Calu3 (cell line): ENCODE results near the gene TUNAR. TPM values are rescaled to one million over a fixed set of nuclear protein-coding genes. Genes with fewer than 3 reads are reported as not detected.

Experiments used
- BruUV-seq: library from RNA; stranded (reverse); fragments of 400-500 nt; replicated peaks from 2 replicates; lab custom pipeline; 2021; lab: Mats Ljungman, UMichigan
- CTCF ChIA-PET: fragments of 300-600 bp; sonication (Branson Sonifier 250); formaldehyde crosslinking; loops from one replicate; lab custom pipeline; 2022; ENCODE audit warnings: antibody characterized with exemption; lab: Charles Lee
- DNase-seq: peaks from one replicate; pipeline ENCODE4 v3.0.0; 2022
- H3K27ac Mint-ChIP-seq: one replicate; pipeline ENCODE4 v1.8.0; 2022; ENCODE audit warnings: mixed read lengths; ENCODE audit not compliant: unreplicated experiment
- H3K27me3 Mint-ChIP-seq: one replicate; pipeline ENCODE4 v1.8.0; 2022; ENCODE audit warnings: mixed read lengths; ENCODE audit not compliant: unreplicated experiment
- H3K36me3 Mint-ChIP-seq: one replicate; pipeline ENCODE4 v1.8.0; 2022; ENCODE audit warnings: mild to moderate bottlenecking, moderate library complexity, mixed read lengths; ENCODE audit not compliant: insufficient read depth, unreplicated experiment
- H3K4me1 Mint-ChIP-seq: one replicate; pipeline ENCODE4 v1.8.0; 2022; ENCODE audit warnings: mild to moderate bottlenecking, low read depth, mixed read lengths; ENCODE audit not compliant: unreplicated experiment
- H3K4me3 Mint-ChIP-seq: one replicate; pipeline ENCODE4 v1.8.0; 2022; ENCODE audit warnings: mild to moderate bottlenecking, low read depth, moderate library complexity, mixed read lengths; ENCODE audit not compliant: unreplicated experiment
- H3K9me3 Mint-ChIP-seq: one replicate; pipeline ENCODE4 v1.8.0; 2022; ENCODE audit warnings: low read depth, mixed read lengths; ENCODE audit not compliant: unreplicated experiment
- intact Hi-C: fragments of 100-400 bp; cut with micrococcal nuclease; formaldehyde crosslinking; loops from one replicate; pipeline ENCODE4 v1.10.0; 2022; ENCODE audit not compliant: unreplicated experiment
- total RNA-seq: library from RNA; stranded (reverse); gene quantifications from 2 replicates; pipeline ENCODE4 v1.2.3, GENCODE V29; 2022
- TF ChIP-seq, protein P1 (sequence below): fragments of 200-600 bp; IDR thresholded peaks from one replicate; pipeline ENCODE4 v1.8.0; 2022; ENCODE audit warnings: antibody characterized with exemption; ENCODE audit not compliant: unreplicated experiment

The TUNAR gene
- total RNA-seq, 1 experiment from 2014 or later: not detected

DNA sequence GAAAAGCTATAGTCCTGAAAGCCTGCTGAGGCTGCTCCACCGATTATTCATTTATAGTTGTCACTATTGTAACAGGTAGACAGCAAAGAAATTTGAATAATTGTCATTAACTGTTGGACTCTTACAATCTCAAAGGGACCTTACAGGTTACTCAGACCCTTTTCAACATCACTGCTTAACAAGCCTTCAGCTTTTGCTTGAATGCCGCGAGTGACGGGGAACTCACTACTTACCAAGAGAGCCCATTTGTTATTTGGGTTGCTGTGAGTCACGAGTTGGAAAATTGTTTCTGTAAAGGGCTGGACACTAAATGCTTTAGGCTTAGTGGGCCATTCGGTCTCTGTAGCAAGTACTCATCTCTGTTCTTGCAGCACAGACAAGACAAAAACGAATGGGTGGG lies 5.9 kb upstream of the TUNAR start:
- BruUV-seq: no TSS peak
- Mint-ChIP-seq H3K27me3 (peaks cover 89% of the 10 kb centered on the region), H3K27ac (no peak overlapping the region), H3K4me3 (no peak overlapping the region), H3K4me1 (no peaks in the 10 kb centered on the region), H3K9me3 (no peaks in the 10 kb centered on the region), H3K36me3 (no peaks in the 10 kb centered on the region)
- CTCF ChIA-PET: no interaction called here
- TF ChIP-seq, protein P1, sequence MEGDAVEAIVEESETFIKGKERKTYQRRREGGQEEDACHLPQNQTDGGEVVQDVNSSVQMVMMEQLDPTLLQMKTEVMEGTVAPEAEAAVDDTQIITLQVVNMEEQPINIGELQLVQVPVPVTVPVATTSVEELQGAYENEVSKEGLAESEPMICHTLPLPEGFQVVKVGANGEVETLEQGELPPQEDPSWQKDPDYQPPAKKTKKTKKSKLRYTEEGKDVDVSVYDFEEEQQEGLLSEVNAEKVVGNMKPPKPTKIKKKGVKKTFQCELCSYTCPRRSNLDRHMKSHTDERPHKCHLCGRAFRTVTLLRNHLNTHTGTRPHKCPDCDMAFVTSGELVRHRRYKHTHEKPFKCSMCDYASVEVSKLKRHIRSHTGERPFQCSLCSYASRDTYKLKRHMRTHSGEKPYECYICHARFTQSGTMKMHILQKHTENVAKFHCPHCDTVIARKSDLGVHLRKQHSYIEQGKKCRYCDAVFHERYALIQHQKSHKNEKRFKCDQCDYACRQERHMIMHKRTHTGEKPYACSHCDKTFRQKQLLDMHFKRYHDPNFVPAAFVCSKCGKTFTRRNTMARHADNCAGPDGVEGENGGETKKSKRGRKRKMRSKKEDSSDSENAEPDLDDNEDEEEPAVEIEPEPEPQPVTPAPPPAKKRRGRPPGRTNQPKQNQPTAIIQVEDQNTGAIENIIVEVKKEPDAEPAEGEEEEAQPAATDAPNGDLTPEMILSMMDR: no peak
- no peak for DNase-seq
- intact Hi-C loops: no loop called here

GRCh38 chr14:95871531-95871930 lies 5.1 kb upstream of the TUNAR start:
- H3K36me3 Mint-ChIP-seq: no peaks in the 10 kb centered on the region
- CTCF ChIA-PET: no interaction called here
- no peak overlapping the region for H3K27ac Mint-ChIP-seq
- peaks cover 87% of the 10 kb centered on the region for H3K27me3 Mint-ChIP-seq
- TF ChIP-seq, protein P1: no peak
- no peaks in the 10 kb centered on the region for H3K4me1 Mint-ChIP-seq
- H3K9me3 Mint-ChIP-seq: no peaks in the 10 kb centered on the region
- intact Hi-C loops: no loop called here
- no peak for DNase-seq
- no TSS peak for BruUV-seq
- no peak overlapping the region for H3K4me3 Mint-ChIP-seq

- no TSS peak for BruUV-seq
- intact Hi-C loops: no loop called here
- Mint-ChIP-seq H3K9me3 (no peaks in the 10 kb centered on the region), H3K36me3 (no peaks in the 10 kb centered on the region), H3K4me1 (no peaks in the 10 kb centered on the region), H3K27ac (no peak overlapping the region), H3K4me3 (no peak overlapping the region), H3K27me3 (peaks cover 84% of the 10 kb centered on the region)
- DNase-seq: no peak
- TF ChIP-seq, protein P1: no peak
- CTCF ChIA-PET: no interaction called here
These were observed 3.9 kb upstream of the TUNAR start for GRCh38 chr14:95872777-95873176.

DNA sequence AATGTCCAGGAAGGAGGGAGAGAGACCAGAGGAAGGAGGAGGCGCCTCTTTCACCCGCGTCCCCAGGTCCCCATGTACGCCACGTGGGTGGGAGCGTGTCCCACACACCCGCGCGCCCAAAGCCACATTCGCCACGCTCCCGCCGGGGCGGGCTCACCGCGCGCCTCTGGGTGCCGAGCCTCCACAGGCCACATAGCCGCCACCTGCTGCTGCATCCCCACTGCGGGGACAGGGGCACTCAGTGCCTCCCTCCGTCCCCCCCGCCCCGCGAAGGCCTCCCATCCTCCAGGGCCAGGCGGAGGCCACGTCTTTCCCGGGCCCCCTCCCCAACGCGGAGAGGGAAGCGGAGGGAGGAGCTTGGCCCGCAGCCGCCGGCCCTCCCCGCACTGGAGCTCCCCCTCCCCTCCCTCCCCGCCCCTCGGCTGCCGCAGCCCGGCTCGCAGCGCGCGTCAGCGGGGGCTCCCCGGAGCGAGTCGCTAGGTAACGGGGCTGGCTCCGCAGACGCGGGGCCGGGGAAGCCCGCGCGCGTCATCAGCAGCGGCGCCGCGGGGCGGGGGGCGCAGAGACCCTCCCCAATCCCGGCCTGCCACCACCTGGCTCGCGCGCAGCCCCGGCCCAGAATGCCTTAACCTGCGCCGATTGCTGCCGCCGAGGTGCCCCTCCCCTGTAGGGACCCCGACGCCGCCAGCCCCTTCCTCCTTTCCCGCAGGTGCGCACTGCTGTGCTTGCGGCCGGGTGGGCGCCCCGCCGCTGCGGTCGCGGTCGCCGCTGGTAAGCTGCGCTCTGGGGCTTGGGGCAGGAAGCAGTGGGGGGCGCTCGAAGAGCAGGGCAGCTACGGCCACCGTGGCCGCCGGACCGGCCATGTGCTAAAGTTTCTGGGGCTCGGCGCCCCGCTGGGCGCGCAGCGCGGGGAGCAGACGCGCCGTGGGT lies 536 bp upstream of the TUNAR start:
- H3K9me3 Mint-ChIP-seq: no peaks in the 10 kb centered on the region
- no peaks in the 10 kb centered on the region for H3K36me3 Mint-ChIP-seq
- TF ChIP-seq, protein P1: no peak
- CTCF ChIA-PET: no interaction called here
- no peak for DNase-seq
- no peaks in the 10 kb centered on the region for H3K4me1 Mint-ChIP-seq
- no peak overlapping the region for H3K4me3 Mint-ChIP-seq
- intact Hi-C loops: no loop called here
- no TSS peak for BruUV-seq
- H3K27ac Mint-ChIP-seq: no peak overlapping the region
- H3K27me3 Mint-ChIP-seq: peaks cover 88% of the 10 kb centered on the region
